HG03196 (cell line): ENCODE measurements around the gene IPCEF1.
A peak's percentile ranks its signal among the peaks of the same experiment; 100 is the strongest.

ENCODE experiments used
- ATAC-seq: cut with Tn5 transposase; IDR thresholded peaks from one replicate; pipeline ENCODE4 v1.9.1; 2021; ENCODE audit not compliant: unreplicated experiment

The IPCEF1 gene

DNA sequence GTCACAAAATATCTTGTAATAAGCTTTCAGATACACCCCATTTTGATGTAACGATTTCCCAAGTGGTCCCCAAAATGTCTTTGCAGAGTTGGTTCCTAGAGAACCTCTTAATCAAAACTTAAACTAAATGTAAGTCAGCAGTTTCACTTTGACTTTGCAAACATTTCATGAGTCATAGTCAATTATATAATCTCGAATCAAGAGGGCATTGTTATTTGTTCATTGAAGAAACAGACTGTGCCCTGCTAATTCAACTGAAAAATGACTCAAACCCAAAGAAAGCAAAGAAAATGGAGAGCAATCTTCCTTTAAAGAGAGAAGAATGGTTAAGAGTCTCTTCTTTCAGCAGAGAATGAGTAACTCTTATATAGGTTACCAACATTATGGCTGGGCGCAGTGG is 58.3 kb downstream of the IPCEF1 start:
- peak; percentile 52 for ATAC-seq

DNA sequence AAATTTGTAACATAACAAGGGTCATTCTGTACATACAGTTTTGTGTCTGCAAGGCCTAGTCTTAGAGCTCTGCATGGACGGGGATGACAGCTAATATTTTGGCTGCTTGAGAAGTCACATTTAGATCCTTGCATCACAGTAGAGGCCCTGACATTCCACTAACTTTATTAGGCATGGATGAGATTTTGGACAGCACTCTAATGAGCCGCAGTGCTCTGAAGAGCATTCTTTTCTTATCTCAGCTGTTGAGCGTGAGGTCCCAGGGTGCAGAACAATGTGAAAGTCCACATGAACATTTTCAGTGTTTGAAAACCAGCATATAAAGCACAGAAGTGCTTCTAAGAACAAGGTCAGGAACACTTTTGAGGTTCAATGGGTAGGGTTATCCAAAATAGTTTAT is 58.9 kb downstream of the IPCEF1 start:
- ATAC-seq = no peak

DNA sequence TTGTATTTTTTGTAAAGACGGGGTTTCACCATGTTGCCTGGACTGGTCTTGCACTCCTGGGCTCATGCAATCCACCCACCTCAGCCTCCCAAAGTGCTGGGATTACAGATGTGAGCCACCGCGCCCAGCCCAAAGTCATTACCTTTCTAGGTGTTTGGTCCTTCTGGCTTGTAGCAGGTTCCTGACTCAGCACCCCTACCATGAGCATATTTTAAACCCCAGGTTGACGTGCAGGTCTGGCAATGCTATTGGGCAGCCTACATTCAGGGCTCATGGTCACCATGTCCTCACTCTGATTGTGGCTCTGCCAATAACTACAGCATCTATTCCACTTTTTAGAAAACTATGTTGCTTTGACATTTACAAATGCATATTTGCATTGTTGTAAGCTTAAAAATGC is 59.4 kb downstream of the IPCEF1 start:
- no peak for ATAC-seq

DNA sequence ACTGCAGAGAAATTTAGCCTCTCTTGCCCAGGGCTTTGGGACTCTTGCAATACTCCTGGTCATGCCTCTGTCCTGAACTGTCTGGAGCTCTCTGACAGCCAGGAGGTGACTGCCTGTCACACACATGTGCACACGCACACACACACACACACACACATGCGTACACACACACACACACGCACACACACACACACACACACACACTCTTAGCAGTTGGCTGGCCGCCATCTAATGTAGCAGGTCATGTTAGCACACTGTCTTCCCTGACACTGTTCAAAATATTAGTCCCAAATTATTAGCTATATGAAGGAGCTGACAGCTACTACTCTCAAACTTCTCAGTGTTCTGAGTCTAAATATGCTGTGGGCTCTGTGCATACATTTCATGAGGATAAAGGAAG is 60.9 kb downstream of the IPCEF1 start:
- no peak for ATAC-seq

DNA sequence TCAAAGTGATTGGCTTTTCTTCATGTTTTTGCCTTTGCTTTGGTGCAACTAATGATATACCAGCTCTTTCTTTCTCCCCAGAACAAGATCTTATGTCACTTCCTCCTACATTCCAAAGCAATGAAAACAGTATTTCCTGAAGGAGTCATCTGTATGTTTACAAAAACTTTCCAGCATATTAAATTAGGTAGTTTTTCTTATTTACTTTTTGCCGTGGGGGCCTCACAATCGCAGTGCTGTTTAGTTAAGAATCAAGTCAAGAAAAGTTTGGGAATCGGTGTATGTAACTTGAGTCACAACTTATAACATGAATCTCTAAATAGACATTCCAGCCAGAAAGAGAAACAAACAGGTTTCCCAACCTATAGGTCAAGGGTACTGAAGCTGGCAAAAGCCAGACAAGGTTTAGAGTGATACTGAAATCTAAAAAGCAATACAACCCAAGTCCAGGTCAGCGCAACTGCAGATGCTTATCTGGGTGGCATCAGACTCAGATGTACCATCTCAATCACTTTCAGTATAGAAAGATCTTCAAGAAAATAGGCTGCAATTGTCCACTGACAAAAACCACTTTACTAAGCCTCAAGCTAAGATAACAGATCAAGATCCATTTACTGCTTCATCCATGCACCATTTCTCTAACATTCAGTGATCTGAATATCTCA is 63.6 kb downstream of the IPCEF1 start:
- ATAC-seq = no peak

DNA sequence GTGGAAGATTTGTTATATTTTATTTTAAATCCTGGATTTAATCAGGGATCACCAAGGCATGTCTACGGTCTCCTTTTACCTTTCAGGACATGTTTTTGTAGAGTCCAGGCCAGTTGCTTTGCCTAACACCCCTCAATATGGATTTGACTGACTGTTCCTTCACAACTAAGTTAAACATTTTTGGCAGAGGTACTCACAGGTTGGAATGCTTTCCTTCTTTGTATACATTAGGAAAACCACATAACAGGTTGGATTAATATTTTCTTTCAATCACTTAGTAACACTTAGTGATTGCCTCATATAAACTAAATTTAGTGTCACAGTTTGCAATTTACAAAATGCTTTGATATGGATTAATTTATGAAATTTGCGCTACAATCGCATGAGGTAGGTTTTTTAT is 64.5 kb downstream of the IPCEF1 start:
- ATAC-seq = no peak

DNA sequence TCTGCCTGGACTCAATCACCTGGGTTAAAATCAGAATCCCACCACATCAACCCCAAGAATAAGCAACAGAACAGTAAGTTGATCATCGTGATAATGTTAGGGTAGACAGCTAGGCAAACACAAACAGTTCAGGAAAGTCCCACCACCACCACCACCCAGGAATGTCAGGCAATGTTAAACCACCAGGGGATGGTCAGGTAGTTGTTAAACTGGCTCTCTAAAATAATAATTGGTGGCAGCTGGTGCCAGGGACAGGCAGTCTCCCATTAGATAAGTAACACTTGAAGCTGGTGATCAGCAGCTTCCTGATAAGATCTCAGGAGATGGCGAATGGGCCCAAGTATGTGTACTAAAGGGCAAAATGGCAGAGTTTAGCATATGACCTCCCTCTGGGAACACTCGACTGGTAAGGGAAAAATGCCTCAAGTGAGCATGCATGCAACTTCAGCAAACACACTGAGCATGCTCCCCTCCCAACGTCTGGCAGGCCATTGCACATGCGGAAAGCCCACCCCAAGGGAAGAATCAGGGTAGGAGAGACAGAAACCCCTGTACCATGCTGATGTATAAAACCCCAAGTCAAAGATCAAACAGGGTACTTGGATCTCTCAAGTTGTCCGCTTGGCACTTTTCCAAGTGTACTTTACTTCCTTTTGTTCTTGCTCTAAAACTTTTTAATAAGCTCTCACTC is 66.6 kb downstream of the IPCEF1 start:
- ATAC-seq = no peak

DNA sequence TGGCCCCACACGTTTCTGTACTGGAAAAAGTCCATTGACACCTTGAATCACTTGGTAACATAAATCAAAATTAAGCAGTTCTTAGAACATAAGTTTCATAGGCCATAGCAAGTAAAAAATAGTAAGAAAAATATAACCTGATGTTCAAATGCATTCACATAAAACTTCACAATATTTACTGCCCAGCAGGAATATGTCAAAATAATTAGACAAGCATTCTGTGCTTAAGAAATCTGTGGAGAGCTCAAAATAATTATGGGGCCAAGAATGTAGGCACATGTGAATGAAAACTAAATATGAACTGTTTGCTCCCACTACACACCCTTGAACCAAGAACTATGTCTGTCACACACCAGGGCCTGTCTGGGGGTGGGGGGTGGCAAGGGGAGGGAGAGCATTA is 70.8 kb downstream of the IPCEF1 start:
- ATAC-seq = no peak

DNA sequence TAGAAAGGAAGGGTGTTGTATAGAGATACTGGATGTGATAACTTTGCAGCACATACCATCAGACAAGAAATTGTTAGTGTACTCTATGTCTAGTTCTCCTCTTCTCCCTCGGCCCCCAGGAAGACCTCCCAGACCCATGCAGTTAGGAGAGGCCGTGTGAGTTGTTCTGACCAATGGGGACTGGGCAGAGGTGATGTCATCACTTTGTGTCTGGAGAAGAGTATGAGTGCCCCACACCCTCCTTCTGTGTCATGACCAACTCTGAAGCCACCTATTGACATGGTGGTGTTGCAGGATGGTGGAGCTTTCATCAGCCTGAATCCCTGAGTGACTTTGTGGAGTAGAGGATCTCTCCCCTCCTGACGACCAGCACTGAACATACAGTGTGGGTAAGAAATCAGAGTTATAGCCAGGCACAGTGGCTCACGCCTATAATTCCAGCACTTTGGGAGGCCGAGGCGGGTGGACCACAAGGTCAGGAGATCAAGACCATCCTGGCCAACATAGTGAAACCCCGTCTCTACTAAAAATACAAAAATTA is 72.2 kb downstream of the IPCEF1 start:
- ATAC-seq = no peak

DNA sequence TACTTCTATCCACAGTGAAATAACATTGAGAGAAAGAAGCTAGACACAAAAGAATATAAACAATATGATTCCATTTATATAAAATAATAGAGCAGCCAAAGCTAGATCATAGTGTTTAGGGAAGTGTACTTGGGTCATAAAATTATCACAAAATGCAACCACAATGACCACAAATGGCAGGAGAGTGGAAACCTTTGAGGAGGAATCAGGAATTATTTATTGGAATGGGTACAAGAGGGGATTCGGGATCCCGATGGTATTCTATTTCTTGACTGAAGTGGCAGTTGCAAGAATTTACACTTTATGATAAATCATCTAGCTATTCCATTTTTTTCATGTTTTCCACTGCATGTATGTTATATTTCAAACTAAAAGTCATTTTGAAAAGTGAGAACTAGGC is 76.1 kb downstream of the IPCEF1 start:
- no peak for ATAC-seq

DNA sequence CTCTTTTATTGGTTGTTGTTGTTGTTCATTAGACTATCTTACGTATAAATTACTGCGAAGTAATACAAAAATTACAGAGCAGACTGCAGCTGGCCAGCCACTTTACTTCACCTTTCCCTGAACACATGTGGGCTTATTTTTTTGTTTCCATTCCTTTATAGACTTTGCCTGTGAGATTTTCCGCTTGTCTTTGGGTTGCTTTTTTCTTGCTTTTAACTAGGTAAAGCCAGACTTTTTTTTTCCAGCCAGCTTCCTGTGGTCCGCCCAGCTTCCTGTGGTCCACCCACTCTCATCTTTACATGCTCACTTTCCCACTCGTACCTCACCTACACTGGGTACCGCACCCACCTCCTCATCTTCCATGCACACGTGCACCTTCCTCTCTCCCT is 79.0 kb downstream of the IPCEF1 start:
- ATAC-seq = peak; percentile 28

DNA sequence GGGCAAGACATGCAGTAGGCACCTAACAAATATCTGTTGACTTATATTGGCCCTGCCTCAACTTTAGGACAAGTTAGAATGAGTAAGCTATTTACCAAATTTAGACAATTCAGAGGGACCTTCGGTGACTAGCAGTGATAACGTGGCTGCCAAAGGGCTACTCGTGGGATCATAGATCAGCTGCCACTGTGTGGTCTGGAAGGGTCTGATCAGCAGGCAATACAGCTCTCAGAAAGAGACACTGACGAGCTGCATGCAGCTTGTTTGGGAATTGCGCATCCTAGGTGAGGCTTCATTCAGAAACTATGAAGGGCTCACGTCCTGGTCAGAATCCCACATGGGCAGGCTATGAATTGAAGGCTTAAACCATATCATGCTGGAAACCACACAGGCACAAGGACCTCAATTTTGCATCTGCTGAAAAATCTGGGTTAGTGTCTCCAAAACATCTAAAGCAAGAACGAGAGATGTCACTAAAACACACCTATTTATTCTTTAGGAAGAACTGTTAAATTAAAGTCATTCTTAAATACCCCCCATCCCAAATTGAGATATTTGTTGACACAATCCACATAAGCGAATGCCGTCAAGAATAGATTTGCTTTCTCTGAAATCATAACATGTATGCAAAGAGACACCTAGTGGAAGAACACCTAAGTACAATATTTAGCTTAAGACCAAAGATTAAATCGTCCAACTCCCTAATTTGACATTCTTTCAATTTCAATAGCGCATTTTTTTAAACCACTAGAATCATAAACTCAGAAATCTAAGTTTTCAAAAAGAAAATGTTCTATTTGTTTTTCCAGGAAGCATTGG is 79.6 kb downstream of the IPCEF1 start:
- ATAC-seq = peak; percentile 68

DNA sequence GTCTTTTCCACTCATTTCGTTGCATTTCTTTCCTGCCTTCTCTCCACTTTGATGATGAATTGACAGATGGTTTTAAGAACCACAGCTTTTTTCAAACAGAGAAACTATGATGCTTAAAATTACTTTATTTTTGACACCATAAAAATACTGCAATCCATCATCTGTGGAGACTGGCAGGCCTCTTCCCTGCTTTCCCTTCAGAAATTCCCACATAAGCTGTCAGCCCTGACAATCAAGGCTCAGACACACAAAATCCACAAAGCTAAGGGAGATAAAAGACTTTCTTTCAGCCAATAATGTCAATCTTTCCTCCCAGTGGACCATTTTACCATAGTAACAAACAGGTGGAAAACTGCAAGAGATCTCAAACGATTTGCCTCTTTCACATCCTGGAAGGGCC is 82.4 kb downstream of the IPCEF1 start:
- no peak for ATAC-seq

DNA sequence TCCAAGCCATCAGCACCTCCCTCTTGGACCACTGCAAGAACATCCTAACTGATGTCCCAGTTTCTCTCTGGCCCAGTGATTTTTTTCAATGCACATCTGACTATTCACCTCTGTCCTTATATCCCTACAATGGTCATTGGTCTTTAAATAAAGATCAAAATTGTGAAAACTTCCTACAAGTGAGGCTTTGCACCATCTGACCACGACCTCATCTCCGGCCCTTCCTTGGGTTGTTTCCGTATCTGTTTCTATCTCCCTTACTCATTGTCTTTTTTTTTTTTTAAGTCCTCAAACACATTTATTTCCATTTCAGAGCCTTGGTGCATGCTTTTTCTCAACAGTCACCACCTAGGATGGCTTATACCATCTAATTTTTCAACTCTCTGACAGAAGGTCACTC is 88.1 kb downstream of the IPCEF1 start:
- no peak for ATAC-seq

DNA sequence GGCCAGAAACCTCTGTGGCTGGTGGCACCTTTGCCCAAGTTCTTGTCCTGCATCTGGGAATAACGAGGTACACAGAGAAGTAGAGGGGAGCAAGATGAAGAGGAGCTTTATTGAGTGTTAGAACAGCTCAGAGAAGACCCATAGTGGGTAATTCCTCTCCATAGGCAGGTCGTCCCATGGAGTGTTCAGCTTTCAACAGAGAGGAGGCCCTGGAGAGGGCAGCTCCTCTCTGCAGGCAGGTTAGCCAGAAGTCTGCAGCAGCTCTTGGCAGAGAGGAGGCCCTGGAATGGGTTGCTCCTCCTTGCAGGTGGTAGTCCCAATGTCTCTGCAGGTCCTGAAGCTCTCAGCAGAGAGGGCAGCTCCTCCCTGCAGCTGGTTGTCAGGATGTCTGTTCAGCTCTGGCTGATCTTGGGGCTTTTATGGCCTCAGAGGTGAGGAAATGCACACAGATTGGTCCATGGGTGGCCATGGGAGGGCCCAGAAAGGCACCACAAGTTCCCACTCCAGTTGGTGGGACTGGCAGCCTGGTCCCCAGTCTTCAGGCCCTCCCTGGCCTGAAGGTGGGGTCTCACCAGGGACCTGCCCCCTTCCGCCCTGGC is 89.0 kb downstream of the IPCEF1 start:
- ATAC-seq = no peak

DNA sequence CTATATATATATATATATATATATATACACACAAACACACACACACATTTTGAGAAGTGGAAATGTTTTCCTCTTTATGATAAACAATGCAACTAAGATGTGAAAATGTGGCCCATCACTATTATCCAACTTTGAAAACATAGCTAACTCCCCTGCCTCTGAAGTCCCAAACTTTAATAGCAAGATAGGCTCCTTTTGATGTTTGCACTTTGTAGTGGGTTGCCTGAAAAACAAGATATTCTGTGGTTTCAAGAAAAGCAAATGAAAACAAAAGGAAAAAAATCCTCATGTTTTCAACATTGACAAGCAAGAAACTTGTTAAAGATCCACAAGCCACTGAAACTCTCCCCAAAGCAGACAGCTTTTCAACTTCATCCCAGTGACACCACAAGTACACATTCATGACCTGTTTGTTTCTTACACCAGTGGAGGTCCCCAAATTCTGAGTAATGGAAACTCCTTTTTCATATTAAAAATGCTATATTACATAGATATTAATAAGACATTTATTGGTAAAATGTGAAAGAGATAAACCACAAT is 90.0 kb downstream of the IPCEF1 start:
- ATAC-seq = no peak

DNA sequence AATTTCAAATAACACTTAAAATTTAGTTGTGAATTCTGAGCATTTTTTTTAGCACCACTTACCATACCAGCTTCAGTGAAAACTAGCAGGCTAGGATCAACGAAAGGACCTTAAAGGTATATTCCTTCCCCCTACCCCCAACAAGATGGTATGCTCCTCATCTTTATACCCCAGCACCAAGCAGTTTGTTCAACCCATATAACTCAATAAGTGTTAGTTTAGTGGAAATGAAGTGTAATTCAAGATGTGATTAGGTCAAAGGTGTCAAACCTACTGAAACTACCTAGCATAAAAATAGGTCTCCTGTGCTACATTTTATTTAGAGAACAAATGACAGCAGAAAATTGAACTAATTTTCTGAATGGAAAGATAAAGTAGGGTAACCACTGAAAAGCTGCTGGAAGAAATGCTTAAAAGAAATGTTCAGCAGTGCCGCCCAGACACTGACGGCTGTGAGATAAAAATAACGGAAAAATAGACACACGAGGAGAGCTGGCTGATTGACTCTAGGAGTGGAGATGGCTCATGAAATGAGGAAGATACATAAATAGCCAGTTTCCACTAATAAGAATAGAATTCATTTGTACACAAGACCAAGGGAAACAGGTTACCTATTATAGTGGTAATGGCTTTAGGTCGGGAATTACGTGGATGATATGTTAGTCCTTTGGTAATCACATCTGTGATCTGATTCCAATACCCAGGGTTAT is 94.8 kb downstream of the IPCEF1 start:
- ATAC-seq = no peak

DNA sequence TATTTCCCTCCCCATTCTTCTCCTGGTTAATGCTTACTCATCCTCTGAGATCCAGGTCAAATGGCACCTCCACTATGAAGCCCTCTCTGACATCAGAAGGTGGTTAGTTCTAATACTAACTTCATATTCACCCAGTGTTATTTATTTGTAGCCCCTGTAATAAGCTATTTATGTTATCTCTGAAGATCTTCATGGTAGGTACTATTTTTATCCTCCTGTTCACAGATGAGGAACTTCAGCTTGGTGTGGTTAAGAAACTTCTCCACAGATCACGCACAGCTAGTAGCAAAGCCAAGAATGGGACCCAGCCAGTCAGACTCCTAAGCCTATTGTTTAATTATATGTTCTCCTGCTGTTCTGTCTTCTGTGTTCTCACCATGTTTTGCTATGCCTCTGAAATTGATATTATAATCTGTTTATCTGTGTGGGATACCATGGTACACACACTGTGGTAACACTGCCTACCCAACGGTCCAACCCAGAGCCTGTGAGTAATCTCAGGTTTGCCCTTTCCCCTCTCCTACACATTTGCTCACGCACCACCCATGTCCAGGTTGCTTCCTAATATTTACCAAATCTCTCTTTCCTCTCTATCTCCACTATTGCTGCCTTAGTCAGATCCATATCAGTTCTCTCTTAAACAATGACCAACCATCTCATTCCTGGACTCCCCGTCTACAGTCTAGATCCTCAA is 98.4 kb downstream of the IPCEF1 start:
- ATAC-seq = peak; percentile 79

DNA sequence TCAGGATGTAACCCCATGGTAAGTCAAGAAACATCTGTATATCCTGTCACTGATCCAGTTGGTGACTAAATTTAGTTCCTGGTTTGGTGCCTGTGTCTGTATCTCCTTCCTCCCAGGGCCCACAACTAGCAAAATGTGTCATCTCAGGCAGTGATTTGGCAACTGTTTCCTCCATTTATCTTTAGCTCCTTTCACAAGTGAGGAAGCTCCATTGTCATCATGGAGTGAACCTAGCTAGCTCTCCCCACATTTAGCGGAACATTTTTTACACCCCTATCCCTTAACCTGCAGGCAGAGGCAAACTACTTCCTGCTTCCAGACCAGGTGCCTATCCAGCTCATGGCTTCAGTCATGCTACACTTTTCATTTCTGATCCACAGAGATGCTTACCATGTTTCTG is 99.5 kb downstream of the IPCEF1 start:
- ATAC-seq = no peak

DNA sequence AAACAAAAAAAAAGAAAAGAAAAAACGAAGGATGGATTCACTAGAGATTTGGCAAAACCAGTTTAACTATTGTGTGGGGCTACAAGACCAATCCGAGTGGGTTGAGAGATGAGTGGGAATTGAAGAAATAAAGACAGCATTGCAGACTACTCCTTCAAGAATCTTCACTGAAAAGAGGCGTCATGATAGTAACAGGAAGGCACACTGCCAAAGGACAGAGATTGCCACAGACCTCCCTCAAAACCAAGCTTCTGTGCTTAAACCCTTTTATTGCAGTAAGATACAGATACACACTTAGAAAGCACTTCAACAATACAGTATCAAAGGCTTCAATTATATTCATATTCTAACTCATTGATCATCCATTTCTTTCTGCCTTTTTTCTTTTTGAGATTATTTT is 103.9 kb downstream of the IPCEF1 start:
- no peak for ATAC-seq
